Activated CD4-positive, alpha-beta T cell treated with anti-CD3 and anti-CD28 coated beads, Interleukin-2, amount 10 ng/mL, durations not matched to agents 24 days and 14 days (primary cell): ENCODE measurements around the gene SMS. TPM values are rescaled to one million over a fixed set of nuclear protein-coding genes. Genes with fewer than 3 reads are reported as not detected.
A peak's percentile ranks its signal among the peaks of the same experiment; 100 is the strongest.

ENCODE experiments used
- DNase-seq: peaks from one replicate; pipeline ENCODE4 v3.0.0; 2022
- H3K27ac Mint-ChIP-seq: one replicate; pipeline ENCODE4 v1.8.0; 2022; ENCODE audit warnings: mild to moderate bottlenecking, mixed read lengths
- H3K27me3 Mint-ChIP-seq: one replicate; pipeline ENCODE4 v1.8.0; 2022; ENCODE audit warnings: mixed read lengths
- H3K36me3 Mint-ChIP-seq: one replicate; pipeline ENCODE4 v1.8.0; 2022; ENCODE audit warnings: low read depth, mild to moderate bottlenecking, mixed read lengths
- H3K4me1 Mint-ChIP-seq: one replicate; pipeline ENCODE4 v1.8.0; 2021; ENCODE audit warnings: mixed read lengths
- H3K4me3 Mint-ChIP-seq: one replicate; pipeline ENCODE4 v1.8.0; 2022; ENCODE audit warnings: mild to moderate bottlenecking, moderate library complexity, mixed read lengths
- H3K9me3 Mint-ChIP-seq: one replicate; pipeline ENCODE4 v1.8.0; 2021; ENCODE audit warnings: mixed read lengths
- intact Hi-C: fragments of 100-400 bp; cut with micrococcal nuclease; formaldehyde crosslinking; loops from one replicate; pipeline ENCODE4 v1.15.1; 2023
- total RNA-seq: library from RNA; stranded (reverse); gene quantifications from 2 replicates; pipeline ENCODE4 v1.2.3, GENCODE V29; 2022

The SMS gene
- total RNA-seq, 1 donor from 2014 or later, result 161 TPM

DNA sequence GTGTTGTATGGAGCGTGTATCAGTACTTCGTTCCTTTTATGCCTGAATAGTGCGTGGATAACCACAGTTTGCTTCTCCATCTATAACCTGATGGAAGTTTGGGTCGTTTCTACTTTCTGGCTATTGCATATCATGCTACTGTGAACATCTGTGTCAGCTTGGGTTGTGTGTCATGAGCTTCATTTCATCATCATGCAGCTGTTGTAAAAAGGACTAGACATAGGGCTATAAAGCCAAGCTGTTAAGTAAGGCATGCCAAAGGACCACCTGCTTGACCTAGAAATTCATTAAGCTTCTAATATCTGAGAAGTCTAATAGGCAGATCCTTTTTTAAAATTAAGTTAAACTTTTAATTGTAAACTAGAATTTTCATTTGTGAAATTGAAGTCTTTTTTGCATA, 18.4 kb downstream of the SMS start:
- intact Hi-C loops, result no loop called here
- H3K4me3 Mint-ChIP-seq, result no peak overlapping the region
- H3K4me1 Mint-ChIP-seq, result peaks cover 43% of the 10 kb centered on the region
- DNase-seq, result no peak
- H3K9me3 Mint-ChIP-seq, result no peaks in the 10 kb centered on the region
- H3K27ac Mint-ChIP-seq, result no peak overlapping the region
- H3K36me3 Mint-ChIP-seq, result peaks cover 17% of the 10 kb centered on the region
- no peaks in the 10 kb centered on the region for H3K27me3 Mint-ChIP-seq

DNA sequence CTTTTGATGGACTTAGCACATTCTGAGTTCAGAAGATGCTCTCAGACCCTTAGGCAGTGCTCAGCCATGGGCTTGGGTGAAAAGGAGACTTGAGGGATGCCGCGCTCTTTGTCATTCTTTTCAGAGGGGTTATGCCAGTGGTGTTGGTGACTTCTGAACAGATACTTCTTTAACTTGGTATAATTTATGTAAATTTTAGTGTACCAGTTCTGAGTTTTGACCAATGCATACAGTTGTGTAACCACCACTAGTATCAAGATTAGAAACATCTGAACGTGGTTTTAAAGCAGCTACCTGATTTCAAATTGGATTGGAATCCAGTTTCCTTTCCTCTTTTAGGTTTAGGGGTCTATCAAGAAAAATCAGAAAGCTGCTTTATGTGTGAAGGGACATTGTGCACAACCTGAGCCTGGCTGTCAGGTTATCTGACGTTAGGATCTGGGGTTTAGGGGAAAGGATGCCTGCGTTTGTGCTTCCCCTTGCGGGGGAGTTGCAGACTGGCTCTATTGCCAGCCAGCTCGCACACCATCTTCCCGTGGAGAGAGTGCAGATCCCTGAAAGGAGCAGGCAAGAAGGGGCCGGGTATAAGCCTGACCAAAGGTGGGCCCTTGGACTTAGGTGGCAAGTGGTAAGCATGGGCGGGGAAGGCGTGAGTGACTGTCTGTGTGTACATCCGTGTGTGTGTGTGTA, 19.0 kb downstream of the SMS start:
- Mint-ChIP-seq H3K4me1 (peaks cover 43% of the 10 kb centered on the region), H3K27ac (no peak overlapping the region), H3K36me3 (peaks cover 17% of the 10 kb centered on the region)

DNA sequence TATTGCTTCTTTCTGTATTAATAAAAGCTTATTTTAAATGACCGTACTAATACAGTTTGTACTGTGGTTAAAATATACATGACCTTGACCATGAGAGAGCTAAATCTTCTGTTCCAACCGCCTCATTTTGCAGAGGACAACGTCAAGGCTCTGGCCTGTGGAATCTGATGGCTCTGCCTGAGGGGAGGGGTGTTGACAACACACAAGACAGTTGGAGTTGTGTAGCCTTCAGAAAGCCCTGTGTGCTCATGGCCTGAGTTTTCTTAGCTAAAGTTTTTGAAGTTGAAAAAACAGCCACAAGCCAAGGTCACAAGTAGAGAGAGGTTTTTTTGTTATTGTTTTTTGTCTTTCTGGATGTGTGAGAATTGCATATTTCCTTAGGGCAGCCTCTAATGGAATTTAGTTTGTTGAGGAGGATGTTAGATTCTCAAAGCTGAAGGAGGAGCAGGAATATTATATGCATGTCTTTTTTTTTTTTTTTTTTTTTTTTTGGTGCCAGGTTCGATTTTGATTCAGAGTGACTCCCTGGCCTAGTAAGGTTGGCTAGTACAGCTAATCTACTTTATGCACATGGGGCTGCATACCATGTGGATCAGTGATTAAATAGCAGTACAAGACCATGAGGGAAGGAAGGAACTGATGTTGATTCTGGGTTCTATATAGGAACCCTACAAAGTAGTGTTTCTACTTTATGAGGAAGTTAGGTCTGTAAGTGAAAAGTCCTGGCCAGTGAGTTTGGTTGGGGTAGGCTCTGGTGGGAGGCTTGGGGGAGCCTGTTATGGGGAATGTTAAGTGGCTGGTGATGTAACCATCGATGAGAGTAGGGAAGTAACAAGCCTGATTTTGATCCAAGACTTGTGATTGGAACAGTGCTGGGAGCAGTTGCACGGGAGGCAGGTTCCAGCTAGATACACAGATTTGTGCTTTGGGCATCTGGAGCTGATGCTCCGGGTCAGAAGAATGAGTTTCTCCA, 20.3 kb downstream of the SMS start:
- Mint-ChIP-seq H3K27me3 (no peaks in the 10 kb centered on the region), H3K27ac (peak overlapping the region; percentile 81), H3K4me1 (peaks cover 40% of the 10 kb centered on the region), H3K9me3 (no peaks in the 10 kb centered on the region), H3K36me3 (peaks cover 14% of the 10 kb centered on the region), H3K4me3 (no peak overlapping the region)
- no peak for DNase-seq
- intact Hi-C loops, result no loop called here

More for the DNA sequence above, 19.0 kb downstream of the SMS start:
- Mint-ChIP-seq H3K4me3 (peak overlapping the region; percentile 45), H3K27me3 (no peaks in the 10 kb centered on the region), H3K9me3 (no peaks in the 10 kb centered on the region)
- DNase-seq, result no peak
- intact Hi-C loops, result no loop called here

DNA sequence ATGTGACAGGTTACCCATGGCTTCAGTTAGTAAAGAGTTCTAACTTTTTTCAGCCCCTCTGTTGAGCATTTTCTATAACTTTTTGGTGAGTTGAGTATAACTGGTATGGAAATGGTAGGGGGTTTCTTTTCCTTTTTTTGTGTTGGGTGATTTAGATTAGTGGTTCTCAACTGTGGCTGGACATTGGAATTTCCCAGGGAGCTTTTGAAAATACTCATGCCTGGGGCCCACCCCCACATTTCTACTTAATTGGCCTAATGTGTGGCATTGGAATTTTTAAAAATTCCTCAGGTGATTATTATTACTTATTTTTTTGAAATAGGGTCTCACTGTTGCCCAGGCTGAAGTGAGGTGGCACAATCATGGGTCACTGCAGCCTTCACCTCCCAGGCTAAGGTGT, 21.9 kb downstream of the SMS start:
- H3K27ac Mint-ChIP-seq, result no peak overlapping the region

DNA sequence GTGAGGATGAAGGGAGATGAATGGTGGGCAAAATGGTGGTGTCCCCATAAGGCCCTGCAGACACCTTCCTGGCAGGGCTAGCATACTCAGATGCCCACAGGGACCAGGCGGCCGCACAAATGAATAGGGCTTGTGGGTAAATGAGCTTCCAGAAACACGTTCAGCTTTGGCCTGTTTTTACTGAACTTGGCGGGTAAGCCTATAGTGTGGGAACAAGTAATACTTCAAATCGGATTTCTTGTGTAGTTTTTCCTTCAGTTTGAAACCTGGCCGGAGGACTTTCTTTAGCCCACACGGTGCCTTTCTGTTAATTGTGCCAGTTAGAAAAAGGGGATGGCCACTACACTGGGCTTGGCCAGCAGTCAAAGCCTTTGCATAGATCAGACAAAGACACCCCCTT, 22.8 kb downstream of the SMS start:
- Mint-ChIP-seq H3K9me3 (no peaks in the 10 kb centered on the region), H3K4me1 (peaks cover 33% of the 10 kb centered on the region), H3K27ac (no peak overlapping the region), H3K27me3 (no peaks in the 10 kb centered on the region), H3K36me3 (peaks cover 22% of the 10 kb centered on the region), H3K4me3 (no peak overlapping the region)
- no peak for DNase-seq
- intact Hi-C loops, result no loop called here

More for the DNA sequence above, 21.9 kb downstream of the SMS start:
- Mint-ChIP-seq H3K27me3 (no peaks in the 10 kb centered on the region), H3K4me3 (no peak overlapping the region), H3K9me3 (no peaks in the 10 kb centered on the region), H3K36me3 (peaks cover 18% of the 10 kb centered on the region), H3K4me1 (peaks cover 40% of the 10 kb centered on the region)
- intact Hi-C loops, result no loop called here
- no peak for DNase-seq

DNA sequence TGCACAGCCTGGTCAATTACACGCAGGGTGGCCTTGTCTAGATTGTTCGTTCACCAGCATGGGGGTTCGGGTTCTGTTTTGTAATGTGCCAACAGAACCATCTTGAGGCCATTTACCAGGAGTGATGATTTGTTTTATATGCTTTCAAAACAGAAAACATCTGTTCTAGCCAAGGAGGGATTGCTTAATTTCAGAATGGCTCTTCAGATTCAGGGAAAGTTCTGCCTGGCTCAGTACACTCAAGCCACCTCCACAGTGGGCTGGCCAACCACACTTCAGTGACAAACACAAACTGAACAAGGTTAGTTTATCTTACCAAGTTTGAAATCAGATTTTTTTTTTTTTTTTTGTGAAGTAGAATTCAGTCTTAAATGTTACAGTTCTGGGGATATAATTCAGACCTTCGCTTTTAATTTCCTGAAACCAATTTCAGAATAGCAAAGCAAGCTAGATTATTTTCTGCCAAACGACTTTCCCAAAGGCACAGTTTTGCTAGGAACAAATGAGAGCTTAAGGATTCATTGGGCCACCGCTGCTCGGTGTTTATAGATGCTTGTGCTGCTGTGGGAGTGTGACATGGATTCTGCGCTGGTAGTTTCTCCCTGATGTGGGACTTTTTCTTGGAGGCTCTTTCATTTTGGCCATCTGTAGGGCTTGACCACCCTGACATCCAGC, 23.4 kb downstream of the SMS start:
- no peak overlapping the region for H3K4me3 Mint-ChIP-seq
- DNase-seq, result no peak
- no peaks in the 10 kb centered on the region for H3K9me3 Mint-ChIP-seq
- no peak overlapping the region for H3K27ac Mint-ChIP-seq
- intact Hi-C loops, result no loop called here
- H3K36me3 Mint-ChIP-seq, result peaks cover 22% of the 10 kb centered on the region
- H3K4me1 Mint-ChIP-seq, result peaks cover 27% of the 10 kb centered on the region
- H3K27me3 Mint-ChIP-seq, result no peaks in the 10 kb centered on the region

DNA sequence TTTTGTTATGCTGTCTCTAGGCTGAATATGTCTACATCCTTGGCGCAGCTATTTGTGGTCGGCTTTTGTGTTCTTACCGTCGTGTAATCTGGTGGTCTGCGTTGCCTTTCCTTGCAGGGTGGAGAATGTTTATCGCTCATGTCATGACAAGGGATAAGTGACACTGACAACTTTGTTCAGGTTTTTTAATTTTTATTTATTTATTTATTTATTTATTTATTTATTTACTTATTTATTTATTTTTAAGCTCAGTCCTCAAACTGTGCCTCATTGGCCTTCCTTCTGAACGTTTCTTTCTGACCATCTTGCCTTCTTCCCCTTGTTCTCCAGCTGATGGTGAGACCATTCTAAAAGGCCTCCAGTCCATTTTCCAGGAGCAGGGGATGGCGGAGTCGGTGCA, 26.4 kb downstream of the SMS start:
- Mint-ChIP-seq H3K4me1 (peaks cover 17% of the 10 kb centered on the region), H3K4me3 (no peak overlapping the region), H3K36me3 (peaks cover 24% of the 10 kb centered on the region), H3K27ac (no peak overlapping the region), H3K9me3 (no peaks in the 10 kb centered on the region), H3K27me3 (no peaks in the 10 kb centered on the region)
- intact Hi-C loops, result no loop called here
- DNase-seq, result no peak

DNA sequence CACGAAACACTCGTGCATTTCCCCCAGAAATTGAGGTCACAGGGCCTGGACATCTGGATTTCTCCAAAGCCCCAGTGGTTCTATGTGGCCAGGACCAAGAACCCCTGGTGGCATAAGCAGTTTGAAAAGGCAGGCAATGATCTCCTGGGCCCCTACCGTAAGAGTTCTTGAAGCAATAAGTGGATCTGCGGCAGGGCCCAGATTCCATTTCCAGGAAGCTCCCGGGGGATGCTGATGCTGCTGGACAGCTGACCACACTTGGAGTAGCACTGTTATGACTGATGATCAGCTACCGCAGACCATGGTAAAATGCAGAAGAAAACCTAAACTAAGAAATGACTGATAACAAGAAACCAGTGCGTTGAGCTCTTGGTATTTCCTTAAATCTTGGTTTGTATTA, 27.8 kb downstream of the SMS start:
- peaks cover 21% of the 10 kb centered on the region for H3K4me1 Mint-ChIP-seq
- peaks cover 36% of the 10 kb centered on the region for H3K36me3 Mint-ChIP-seq
- H3K27me3 Mint-ChIP-seq, result no peaks in the 10 kb centered on the region
- intact Hi-C loops, result no loop called here
- H3K4me3 Mint-ChIP-seq, result no peak overlapping the region
- H3K27ac Mint-ChIP-seq, result no peak overlapping the region
- DNase-seq, result no peak
- no peaks in the 10 kb centered on the region for H3K9me3 Mint-ChIP-seq

DNA sequence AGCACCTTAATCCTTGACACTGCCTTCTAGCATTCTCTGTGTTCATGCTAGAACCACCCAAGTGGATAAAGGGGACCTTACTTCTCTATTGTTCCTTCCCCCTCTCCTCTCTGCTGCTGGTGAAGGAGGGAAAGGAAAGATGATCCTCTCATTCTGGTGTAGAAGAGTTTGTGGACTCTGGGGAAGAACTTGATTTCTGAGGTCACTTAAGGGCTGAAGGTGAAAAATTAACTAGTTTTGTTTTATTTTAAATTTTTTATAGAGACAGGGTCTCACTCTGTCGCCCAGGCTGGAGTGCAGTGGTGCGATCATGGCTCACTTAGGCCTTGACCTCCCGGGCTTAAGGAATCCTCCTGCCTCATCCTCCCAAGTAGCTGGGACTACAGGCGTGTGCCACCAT, 29.8 kb downstream of the SMS start:
- Mint-ChIP-seq H3K27ac (no peak overlapping the region), H3K4me1 (peaks cover 34% of the 10 kb centered on the region), H3K4me3 (no peak overlapping the region), H3K9me3 (no peaks in the 10 kb centered on the region), H3K27me3 (no peaks in the 10 kb centered on the region), H3K36me3 (peaks cover 46% of the 10 kb centered on the region)
- intact Hi-C loops, result loop anchor here (10.0 kb wide), 1 partner anchor 1446 kb away; no protein-coding TSS in a partner anchor
- no peak for DNase-seq

DNA sequence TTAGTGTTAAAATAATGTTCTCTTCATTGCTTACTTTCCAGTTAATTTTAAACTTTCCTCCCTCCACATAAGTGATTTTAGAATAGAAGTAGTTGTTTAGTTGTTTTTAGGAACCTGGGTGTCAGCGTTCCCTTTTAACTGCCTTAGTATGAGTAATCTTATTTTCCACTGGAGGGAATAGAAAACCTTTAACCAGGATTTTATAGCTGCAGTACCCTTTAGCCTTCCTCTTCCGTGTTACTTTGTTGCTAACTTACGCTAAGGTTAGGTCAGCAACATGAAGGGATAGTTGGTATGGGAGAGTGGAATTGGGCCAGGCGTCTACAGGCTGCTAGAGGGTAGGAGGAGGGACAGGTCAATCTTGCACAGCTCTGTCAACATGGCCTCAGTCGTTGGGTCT, 31.5 kb downstream of the SMS start:
- Mint-ChIP-seq H3K4me1 (peaks cover 34% of the 10 kb centered on the region), H3K27ac (peak overlapping the region; percentile 85), H3K9me3 (no peaks in the 10 kb centered on the region), H3K36me3 (peaks cover 51% of the 10 kb centered on the region), H3K4me3 (peak overlapping the region; percentile 30), H3K27me3 (no peaks in the 10 kb centered on the region)
- no peak for DNase-seq
- intact Hi-C loops, result loop anchor here (2.0 to 10.0 kb wide), 2 partner anchors 31 to 1447 kb away; partner anchors contain the start of gene SMS

DNA sequence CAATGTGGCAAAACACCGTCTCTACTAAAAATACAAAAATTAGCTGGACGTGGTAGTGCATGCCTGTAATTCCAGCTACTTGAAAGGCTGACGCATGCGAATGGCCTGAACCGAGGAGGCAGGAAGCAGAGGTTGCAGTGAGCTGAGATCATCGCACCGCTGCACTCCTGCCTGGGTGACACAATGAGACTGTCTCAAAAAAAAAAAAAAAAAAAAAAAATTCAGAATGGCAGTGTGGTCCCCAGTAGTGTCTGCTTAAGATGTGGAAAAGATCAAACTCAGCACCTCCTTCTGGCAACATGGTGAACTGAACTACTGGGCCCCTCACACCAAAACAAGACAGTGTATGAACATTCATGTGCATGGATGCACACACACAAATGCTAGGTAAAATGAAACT, 32.2 kb downstream of the SMS start:
- Mint-ChIP-seq H3K4me3 (peak overlapping the region; percentile 25), H3K4me1 (peaks cover 34% of the 10 kb centered on the region), H3K27me3 (no peaks in the 10 kb centered on the region), H3K9me3 (no peaks in the 10 kb centered on the region), H3K27ac (peak overlapping the region; percentile 85), H3K36me3 (peaks cover 51% of the 10 kb centered on the region)
- intact Hi-C loops, result loop anchor here (2.0 to 10.0 kb wide), 2 partner anchors 32 to 1448 kb away; partner anchors contain the start of gene SMS
- DNase-seq, result peak; percentile 81

DNA sequence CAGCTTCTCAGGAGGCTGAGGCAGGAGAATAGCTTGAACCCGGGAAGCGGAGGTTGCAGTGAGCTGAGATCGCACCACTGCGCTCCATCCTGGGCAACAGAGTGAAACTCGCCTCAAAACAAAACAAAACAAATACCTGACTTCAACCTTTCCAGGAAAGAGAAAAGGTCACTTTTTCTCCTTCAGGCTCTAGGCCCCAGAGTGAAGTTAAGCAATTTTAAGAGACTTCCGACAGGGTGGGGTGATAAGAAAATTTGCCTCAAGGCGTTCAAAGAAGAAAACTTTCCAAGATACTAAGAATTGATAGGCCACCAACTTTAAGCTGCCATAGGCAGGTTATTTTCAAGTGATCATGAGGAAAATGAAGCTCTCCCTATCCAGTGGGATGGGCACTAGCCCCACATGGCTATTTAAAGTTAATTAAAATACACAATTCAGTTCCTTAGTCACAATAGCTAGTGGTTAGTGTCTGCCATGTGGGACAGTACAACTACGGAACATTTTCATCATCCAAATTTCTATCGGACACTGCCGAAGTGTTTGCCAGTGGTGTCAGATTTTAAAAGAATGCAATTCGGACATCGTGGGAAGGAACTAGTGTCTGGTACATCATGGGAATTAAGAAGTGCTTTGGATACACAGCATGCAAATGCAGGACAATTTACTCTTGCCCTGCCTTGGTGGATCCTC, 33.0 kb downstream of the SMS start:
- Mint-ChIP-seq H3K27me3 (no peaks in the 10 kb centered on the region), H3K36me3 (peaks cover 56% of the 10 kb centered on the region), H3K9me3 (no peaks in the 10 kb centered on the region), H3K4me1 (peaks cover 34% of the 10 kb centered on the region), H3K27ac (peak overlapping the region; percentile 85), H3K4me3 (peak overlapping the region; percentile 74)
- no peak for DNase-seq
- intact Hi-C loops, result loop anchor here (1.0 to 10.0 kb wide), 3 partner anchors 33 to 1449 kb away; partner anchors contain the start of genes MBTPS2 and SMS

DNA sequence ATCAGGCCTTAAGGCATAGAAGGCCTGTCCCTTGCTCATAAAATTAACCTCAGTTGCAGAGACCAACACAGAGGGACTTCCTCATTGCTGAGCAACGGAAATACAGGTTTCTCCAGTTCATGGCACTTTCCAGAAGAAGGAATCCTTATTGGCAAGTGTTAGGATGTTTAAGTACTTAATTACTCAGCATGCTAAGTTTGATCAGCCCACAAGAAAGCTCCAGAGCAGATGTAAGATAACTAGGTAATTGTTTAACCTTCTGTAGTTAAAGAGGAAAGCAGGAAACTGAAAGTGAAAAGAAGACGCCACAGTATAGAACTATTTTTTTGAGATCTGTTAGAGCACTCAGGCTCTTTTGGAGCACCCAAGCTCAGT, 33.5 kb downstream of the SMS start:
- peak overlapping the region; percentile 85 for H3K27ac Mint-ChIP-seq
- H3K36me3 Mint-ChIP-seq, result peaks cover 55% of the 10 kb centered on the region
- H3K9me3 Mint-ChIP-seq, result no peaks in the 10 kb centered on the region
- peak overlapping the region; percentile 74 for H3K4me3 Mint-ChIP-seq
- no peaks in the 10 kb centered on the region for H3K27me3 Mint-ChIP-seq
- peaks cover 33% of the 10 kb centered on the region for H3K4me1 Mint-ChIP-seq
- DNase-seq, result peak; percentile 60
- intact Hi-C loops, result loop anchor here (1.0 to 10.0 kb wide), 2 partner anchors 135 to 1449 kb away; partner anchors contain the start of gene MBTPS2
